H1 (cell line): ENCODE results near the gene AAK1. TPM values are rescaled to one million over a fixed set of nuclear protein-coding genes. Genes with fewer than 3 reads are reported as not detected.

Experiments used
- ASH2L ChIP-seq: fragments of 200-600, 300-600 bp; sonication (generic); IDR thresholded peaks from one replicate; pipeline ENCODE4 v1.7.1; 2017; ENCODE audit warnings: low read length
- BACH1 ChIP-seq: IDR thresholded peaks from 2 replicates; pipeline ENCODE4 v1.6.1; 2012; ENCODE audit warnings: low read length, improper control_type of control experiment
- CHD7 ChIP-seq: fragments of 300-600 bp; sonication (generic); IDR thresholded peaks from 2 replicates; pipeline ENCODE4 v1.7.1; 2012; ENCODE audit warnings: low read length, moderate library complexity, mild to moderate bottlenecking, inconsistent platforms; ENCODE audit not compliant: insufficient replicate concordance
- EZH2 ChIP-seq: fragments of 200-600 bp; sonication (generic); IDR thresholded peaks from 2 replicates; pipeline ENCODE4 v1.7.1; 2012; ENCODE audit warnings: low read depth, mild to moderate bottlenecking, moderate library complexity, low read length, inconsistent platforms; ENCODE audit not compliant: severe bottlenecking
- PHF8 ChIP-seq: fragments of 200-600 bp; sonication (generic); conservative IDR thresholded peaks from 2 replicates; pipeline ENCODE4 v1.7.1; 2012; ENCODE audit warnings: low read depth, mild to moderate bottlenecking, inconsistent platforms, low read length, moderate library complexity
- RFX5 ChIP-seq: IDR thresholded peaks from 2 replicates; pipeline ENCODE4 v1.6.1; 2011; ENCODE audit warnings: low read depth, low read length, improper control_type of control experiment, borderline replicate concordance
- SRF ChIP-seq: IDR thresholded peaks from 2 replicates; pipeline ENCODE4 v1.6.1; 2011; ENCODE audit warnings: mild to moderate bottlenecking, low read depth, low read length, moderate library complexity
- polyA plus RNA-seq, 7 experiments: library from polyadenylated mRNA; depleted of rRNA in 3 of 7; stranded (reverse) in 5 of 7; unstranded in 2 of 7; fragments of >200 nt in 5 of 7; fragments of 200-250 nt in 2 of 7; gene quantifications; 1 replicate in 5 of 7; 2 replicates in 1 of 7; 4 replicates in 1 of 7; pipeline versions ENCODE4 v1.2.1 to v1.2.3, GENCODE V29; 2011 to 2013; ENCODE audit warnings: missing spikeins in 2 of 7, mixed read lengths in 2 of 7
- total RNA-seq: library from RNA; stranded (reverse); fragmentation: NEBNext Ultra II Directional; extraction: Animal tissue kit (Norgen Biotek cat#: 25700); gene quantifications from 2 replicates; pipeline ENCODE4 v1.2.1, GENCODE V29; 2021

The AAK1 gene
- total and polyA plus RNA-seq, 2 of the 8 experiments (the other 6 are each of a cell fraction or from before 2014, with no cell fraction given), result 10.0 to 40.5 TPM

GRCh38 chr2:69436938-69437750, 206.4 kb downstream of the AAK1 start, which contains the start of gene NFU1 (continued):
- TF ChIP-seq RFX5 (no peak), PHF8 (peak; percentile 87), CHD7 (no peak), SRF (no peak), BACH1 (no peak), EZH2 (no peak), ASH2L (peak; percentile 95)
